ENCODE data around the gene SAMM50.

The SAMM50 gene

GRCh38 chr22:43928468-43928867, 26.8 kb upstream of the SAMM50 start:
- TF ChIP-seq, protein P1, sequence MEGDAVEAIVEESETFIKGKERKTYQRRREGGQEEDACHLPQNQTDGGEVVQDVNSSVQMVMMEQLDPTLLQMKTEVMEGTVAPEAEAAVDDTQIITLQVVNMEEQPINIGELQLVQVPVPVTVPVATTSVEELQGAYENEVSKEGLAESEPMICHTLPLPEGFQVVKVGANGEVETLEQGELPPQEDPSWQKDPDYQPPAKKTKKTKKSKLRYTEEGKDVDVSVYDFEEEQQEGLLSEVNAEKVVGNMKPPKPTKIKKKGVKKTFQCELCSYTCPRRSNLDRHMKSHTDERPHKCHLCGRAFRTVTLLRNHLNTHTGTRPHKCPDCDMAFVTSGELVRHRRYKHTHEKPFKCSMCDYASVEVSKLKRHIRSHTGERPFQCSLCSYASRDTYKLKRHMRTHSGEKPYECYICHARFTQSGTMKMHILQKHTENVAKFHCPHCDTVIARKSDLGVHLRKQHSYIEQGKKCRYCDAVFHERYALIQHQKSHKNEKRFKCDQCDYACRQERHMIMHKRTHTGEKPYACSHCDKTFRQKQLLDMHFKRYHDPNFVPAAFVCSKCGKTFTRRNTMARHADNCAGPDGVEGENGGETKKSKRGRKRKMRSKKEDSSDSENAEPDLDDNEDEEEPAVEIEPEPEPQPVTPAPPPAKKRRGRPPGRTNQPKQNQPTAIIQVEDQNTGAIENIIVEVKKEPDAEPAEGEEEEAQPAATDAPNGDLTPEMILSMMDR (conservative IDR thresholded peaks at IDR 0.05): no peak
- no peak overlapping the region for H3K27ac ChIP-seq

DNA sequence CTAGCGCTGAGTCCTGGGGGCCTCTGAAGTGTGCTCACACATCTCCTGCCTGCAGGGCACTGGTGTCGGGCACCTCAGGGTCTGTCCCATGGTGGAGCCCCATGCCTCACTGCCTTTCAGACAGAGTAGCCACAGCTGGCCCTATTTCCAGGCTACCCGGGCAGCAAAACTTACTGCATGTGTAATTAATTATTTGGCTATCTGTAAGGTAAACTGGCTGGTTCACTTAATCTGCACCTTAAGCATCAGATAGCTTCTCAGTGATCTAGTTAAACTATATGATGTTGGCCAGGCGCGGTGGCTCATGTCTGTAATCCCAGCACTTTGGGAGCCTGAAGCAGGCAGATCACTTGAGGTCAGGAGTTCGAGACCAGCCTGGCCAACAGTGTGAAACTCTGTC, 26.3 kb upstream of the SAMM50 start:
- H3K27ac ChIP-seq: no peak overlapping the region
- TF ChIP-seq, protein P1 (conservative IDR thresholded peaks at IDR 0.05): no peak

- TF ChIP-seq, protein P1 (conservative IDR thresholded peaks at IDR 0.05): no peak
- H3K27ac ChIP-seq: no peak overlapping the region
These were observed 23.5 kb upstream of the SAMM50 start for GRCh38 chr22:43931771-43932170.

DNA sequence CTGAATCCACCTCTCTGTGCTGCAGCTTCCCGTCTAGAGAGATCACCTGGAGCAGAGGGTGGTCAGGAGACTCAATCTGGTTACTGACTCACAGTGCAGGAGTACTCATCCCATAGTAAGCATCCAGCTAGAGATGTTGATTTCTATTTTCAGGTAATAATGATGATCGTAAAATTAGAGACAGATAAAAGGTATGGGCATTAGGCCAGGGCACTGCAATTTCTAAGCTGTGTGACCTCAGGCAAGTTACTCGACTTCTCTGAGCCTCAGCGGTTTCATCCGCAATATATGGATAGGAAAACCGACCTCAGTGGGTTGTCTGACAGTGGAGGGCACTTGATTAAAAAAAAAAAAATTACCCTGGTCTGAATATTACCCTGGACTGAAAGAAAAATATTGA, 13.8 kb upstream of the SAMM50 start:
- no peak overlapping the region for H3K27ac ChIP-seq
- TF ChIP-seq, protein P1 (conservative IDR thresholded peaks at IDR 0.05): no peak

- TF ChIP-seq, protein P1 (conservative IDR thresholded peaks at IDR 0.05): no peak
- H3K27ac ChIP-seq: no peak overlapping the region
These were observed 10.4 kb upstream of the SAMM50 start for GRCh38 chr22:43944670-43945430.

GRCh38 chr22:43945632-43946383, 9.4 kb upstream of the SAMM50 start:
- H3K27ac ChIP-seq: no peak overlapping the region
- TF ChIP-seq, protein P1 (conservative IDR thresholded peaks at IDR 0.05): peak; percentile 66

- no peak overlapping the region for H3K27ac ChIP-seq
- TF ChIP-seq, protein P1 (conservative IDR thresholded peaks at IDR 0.05): no peak
These were observed 8.9 kb upstream of the SAMM50 start for GRCh38 chr22:43946384-43946667.
